ENCODE results near the gene PCDHA8.
"Not testable (repeated sequence)": the region's sequence is repeated elsewhere in the genome, so short reads cannot be mapped to it uniquely, and the experiment has no call there.

Gene PCDHA8

DNA sequence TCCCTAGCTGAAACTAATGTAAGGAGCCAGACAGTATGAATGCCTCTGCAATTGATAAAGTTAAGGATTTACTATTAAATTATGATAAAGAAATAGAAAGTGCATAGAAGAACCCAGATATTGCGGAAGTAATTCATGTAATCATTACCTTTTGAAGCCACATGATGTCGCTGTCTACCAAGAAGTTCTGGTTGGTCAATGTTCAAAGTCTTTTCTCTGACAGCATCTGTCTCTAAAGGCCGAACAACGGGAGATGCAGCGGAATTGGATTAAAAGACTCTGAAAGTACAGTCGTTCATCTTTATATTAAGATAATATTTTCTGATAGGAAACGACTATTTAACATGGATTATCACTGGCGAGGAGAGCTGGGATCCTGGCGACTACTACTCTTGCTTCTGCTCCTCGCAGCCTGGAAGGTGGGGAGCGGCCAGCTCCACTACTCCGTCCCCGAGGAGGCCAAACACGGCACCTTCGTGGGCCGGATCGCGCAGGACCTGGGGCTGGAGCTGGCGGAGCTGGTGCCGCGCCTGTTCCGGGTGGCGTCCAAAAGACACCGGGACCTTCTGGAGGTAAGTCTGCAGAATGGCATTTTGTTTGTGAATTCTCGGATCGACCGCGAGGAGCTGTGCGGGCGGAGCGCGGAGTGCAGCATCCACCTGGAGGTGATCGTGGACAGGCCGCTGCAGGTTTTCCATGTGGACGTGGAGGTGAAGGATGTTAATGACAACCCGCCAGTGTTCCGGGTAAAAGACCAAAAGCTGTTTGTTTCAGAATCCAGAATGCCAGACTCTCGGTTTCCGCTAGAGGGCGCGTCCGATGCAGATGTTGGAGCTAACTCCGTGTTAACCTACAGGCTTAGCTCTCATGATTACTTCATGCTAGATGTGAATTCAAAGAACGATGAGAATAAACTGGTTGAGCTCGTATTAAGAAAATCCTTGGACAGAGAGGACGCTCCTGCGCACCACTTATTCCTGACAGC, at the start of gene PCDHA8:
Gene PCDHA8 (plus strand): TSS at position 210 of the 985 bp plus-strand sequence. CDS start 135 bp downstream, at position 345.
- no peak for DNase-seq (ENCODE audit: low read depth in 2 of 2)

GRCh38 chr5:140794595-140795258, 46.3 kb upstream of the PCDHA8 start, which contains the start of gene PCDHA2:
TSS of gene PCDHA2 (plus strand) at chr5:140794852.
- DNase-seq (ENCODE audit: low read depth in 2 of 2), result no peak

GRCh38 chr5:140795259-140795641, 45.7 kb upstream of the PCDHA8 start:
- no peak for DNase-seq (ENCODE audit: low read depth in 2 of 2)

DNA sequence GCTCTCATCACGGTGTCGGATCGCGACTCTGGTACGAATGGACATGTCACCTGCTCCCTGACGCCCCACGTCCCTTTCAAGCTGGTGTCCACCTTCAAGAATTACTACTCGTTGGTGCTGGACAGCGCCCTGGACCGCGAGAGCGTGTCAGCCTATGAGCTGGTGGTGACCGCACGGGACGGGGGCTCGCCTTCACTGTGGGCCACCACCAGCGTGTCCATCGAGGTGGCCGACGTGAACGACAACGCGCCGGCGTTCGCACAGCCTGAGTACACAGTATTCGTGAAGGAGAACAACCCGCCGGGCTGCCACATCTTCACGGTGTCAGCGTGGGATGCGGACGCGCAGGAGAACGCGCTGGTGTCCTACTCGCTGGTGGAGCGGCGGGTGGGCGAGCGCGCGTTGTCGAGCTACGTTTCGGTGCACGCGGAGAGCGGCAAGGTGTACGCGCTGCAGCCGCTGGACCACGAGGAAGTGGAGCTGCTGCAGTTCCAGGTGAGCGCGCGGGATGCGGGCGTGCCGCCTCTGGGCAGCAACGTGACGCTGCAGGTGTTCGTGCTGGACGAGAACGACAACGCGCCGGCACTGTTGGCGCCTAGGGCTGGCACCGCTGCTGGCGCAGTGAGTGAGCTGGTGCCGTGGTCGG, 44.8 kb upstream of the PCDHA8 start:
- not testable (repeated sequence) for DNase-seq (ENCODE audit: low read depth in 2 of 2)

DNA sequence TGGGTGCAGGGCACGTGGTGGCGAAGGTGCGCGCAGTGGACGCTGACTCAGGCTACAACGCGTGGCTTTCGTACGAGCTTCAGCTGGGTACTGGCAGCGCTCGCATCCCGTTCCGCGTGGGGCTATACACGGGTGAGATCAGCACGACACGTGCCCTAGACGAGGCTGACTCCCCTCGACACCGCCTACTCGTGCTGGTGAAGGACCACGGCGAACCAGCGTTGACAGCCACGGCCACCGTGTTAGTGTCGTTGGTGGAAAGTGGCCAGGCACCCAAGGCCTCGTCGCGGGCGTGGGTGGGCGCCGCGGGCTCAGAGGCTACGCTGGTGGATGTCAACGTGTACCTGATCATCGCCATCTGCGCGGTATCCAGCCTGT, 44.3 kb upstream of the PCDHA8 start:
- no peak for DNase-seq (ENCODE audit: low read depth in 2 of 2)

GRCh38 chr5:140800816-140801493, 40.0 kb upstream of the PCDHA8 start, which contains the start of gene PCDHA3:
TSS of gene PCDHA3 (plus strand) at chr5:140801057.
- DNase-seq (ENCODE audit: low read depth in 2 of 2), result no peak

DNA sequence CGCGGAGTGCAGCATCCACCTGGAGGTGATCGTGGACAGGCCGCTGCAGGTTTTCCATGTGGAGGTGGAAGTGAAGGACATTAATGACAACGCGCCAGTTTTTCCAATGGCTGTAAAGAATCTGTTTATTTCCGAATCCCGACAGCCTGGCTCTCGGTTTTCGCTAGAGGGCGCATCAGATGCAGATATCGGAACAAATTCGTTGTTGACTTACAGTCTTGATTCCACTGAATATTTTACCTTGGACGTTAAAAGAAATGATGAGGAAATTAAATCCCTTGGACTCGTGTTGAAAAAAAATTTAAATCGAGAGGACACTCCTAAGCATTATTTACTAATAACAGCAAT, 39.5 kb upstream of the PCDHA8 start:
- DNase-seq (ENCODE audit: low read depth in 2 of 2), result no peak

DNA sequence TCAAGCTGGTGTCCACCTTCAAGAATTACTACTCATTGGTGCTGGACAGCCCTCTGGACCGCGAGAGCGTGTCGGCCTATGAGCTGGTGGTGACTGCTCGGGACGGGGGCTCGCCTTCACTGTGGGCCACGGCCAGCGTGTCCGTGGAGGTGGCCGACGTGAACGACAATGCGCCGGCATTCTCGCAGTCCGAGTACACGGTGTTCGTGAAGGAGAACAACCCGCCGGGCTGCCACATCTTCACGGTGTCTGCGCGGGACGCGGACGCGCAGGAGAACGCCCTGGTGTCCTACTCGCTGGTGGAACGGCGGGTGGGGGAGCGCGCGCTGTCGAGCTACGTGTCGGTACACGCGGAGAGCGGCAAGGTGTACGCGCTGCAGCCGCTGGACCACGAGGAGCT, 38.6 kb upstream of the PCDHA8 start:
- not testable (repeated sequence) for DNase-seq (ENCODE audit: low read depth in 2 of 2)

DNA sequence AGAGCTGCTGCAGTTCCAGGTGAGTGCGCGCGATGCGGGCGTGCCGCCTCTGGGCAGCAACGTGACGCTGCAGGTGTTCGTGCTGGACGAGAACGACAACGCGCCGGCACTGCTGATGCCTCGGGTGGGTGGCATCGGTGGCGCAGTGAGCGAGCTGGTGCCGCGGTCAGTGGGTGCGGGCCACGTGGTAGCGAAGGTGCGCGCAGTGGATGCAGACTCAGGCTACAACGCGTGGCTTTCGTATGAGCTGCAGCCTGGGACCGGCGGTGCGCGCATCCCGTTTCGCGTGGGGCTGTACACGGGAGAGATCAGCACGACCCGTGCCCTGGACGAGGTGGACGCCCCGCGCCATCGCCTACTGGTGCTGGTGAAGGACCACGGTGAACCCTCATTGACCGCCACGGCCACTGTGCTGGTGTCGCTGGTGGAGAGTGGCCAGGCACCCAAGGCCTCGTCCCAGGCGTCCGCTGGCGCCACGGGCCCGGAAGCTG, 38.2 kb upstream of the PCDHA8 start:
- DNase-seq (ENCODE audit: low read depth in 2 of 2), result no peak

DNA sequence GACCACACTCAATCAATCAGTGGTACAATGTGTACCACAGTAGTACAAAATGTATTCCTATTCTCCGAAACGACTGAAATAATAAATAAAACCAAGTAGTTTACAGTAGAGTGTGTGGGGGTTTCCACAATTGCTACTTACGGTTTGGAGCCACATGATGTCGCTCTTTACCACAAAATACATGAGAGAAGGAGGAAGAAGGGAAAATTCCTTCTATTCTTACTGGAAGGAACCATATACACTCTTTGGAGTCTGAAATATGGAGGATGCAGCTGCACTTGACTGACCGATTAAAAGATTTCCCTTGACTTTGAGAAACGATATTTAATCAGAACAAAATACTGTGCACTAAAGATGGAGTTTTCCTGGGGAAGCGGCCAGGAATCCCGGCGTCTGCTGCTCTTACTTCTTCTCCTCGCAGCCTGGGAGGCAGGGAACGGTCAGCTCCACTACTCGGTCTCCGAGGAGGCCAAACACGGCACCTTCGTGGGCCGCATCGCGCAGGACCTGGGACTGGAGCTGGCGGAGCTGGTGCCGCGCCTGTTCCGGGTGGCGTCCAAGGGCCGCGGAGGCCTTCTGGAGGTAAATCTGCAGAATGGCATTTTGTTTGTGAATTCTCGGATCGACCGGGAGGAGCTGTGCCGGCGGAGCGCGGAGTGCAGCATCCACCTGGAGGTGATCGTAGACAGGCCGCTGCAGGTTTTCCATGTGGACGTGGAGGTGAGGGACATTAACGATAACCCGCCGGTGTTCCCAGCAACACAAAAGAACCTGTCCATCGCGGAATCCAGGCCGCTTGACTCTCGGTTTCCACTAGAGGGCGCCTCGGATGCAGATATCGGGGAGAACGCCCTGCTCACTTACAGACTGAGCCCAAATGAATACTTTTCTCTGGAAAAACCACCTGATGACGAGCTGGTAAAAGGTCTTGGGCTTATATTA, 33.9 kb upstream of the PCDHA8 start, which contains the start of gene PCDHA4:
Gene PCDHA4 (plus strand): TSS at position 235 of the 942 bp plus-strand sequence.
- no peak for DNase-seq (ENCODE audit: low read depth in 2 of 2)

DNA sequence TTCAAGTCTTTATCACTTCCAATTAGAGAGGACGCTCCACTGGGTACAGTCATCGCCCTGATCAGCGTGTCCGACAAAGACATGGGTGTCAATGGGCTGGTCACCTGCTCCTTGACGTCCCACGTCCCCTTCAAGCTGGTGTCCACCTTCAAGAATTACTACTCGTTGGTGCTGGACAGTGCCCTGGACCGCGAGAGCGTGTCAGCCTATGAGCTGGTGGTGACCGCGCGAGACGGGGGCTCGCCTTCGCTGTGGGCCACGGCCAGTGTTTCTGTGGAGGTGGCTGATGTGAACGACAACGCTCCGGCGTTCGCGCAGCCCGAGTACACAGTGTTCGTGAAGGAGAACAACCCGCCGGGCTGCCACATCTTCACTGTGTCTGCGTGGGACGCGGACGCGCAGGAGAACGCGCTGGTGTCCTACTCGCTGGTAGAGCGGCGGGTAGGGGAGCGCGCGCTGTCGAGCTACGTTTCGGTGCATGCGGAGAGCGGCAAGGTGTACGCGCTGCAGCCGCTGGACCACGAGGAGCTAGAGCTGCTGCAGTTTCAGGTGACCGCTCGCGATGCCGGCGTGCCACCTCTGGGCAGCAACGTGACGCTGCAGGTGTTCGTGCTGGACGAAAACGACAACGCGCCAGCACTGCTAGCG, 32.6 kb upstream of the PCDHA8 start:
- DNase-seq (ENCODE audit: low read depth in 2 of 2), result not testable (repeated sequence)

DNA sequence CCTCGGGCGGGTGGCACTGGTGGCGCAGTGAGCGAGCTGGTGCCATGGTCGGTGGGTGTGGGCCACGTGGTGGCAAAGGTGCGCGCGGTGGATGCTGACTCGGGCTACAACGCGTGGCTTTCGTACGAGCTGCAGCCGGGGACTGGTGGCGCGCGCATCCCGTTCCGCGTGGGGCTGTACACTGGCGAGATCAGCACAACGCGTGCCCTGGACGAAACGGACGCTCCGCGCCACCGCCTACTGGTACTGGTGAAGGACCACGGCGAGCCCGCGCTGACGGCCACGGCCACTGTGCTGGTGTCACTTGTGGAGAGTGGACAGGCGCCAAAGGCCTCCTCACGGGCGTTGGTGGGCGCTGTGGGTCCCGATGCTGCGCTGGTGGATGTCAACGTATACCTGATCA, 32.1 kb upstream of the PCDHA8 start:
- DNase-seq (ENCODE audit: low read depth in 2 of 2), result no peak

DNA sequence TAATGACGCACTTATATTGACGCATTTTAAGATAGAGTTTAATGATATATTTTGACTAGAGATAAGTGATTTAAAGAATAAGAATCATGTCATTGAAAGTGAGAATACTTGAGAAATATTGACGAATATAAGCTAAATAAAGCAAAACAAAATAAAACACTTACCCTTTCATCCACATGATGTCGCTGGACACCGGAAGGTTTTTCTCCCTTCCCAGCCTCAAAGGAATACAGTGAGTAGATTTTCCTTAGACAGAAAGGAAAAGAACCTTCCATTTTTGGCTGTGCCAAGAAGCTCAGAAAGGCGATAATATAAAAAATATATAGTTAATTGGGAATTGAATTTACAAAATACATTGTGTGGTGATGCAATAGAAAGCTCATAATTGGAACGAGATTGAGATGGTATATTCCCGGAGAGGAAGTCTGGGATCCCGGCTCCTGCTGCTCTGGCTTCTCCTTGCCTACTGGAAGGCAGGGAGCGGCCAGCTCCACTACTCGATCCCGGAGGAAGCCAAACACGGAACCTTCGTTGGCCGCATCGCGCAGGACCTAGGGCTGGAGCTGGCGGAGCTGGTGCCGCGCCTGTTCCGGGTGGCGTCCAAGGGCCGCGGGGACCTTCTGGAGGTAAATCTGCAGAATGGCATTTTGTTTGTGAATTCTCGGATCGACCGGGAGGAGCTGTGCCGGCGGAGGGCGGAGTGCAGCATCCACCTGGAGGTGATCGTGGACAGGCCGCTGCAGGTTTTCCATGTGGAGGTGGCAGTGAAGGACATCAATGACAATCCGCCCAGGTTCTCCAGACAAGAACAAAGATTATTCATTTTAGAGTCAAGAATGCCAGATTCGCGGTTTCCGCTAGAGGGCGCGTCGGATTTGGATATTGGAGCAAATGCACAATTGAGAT, 19.4 kb upstream of the PCDHA8 start, which contains the start of gene PCDHA5:
Gene PCDHA5 (plus strand): TSS at position 239 of the 906 bp plus-strand sequence.
- no peak for DNase-seq (ENCODE audit: low read depth in 2 of 2)

GRCh38 chr5:140822281-140822629, 18.7 kb upstream of the PCDHA8 start:
- DNase-seq (ENCODE audit: low read depth in 2 of 2), result no peak

DNA sequence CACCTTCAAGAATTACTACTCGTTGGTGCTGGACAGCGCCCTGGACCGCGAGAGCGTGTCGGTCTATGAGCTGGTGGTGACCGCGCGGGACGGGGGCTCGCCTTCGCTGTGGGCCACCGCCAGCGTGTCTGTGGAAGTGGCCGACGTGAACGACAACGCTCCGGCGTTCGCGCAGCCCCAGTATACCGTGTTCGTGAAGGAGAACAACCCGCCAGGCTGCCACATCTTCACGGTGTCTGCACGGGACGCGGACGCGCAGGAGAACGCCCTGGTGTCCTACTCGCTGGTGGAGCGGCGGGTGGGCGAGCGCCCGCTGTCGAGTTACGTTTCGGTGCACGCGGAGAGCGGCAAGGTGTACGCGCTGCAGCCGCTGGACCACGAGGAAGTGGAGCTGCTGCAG, 18.0 kb upstream of the PCDHA8 start:
- DNase-seq (ENCODE audit: low read depth in 2 of 2), result not testable (repeated sequence)

DNA sequence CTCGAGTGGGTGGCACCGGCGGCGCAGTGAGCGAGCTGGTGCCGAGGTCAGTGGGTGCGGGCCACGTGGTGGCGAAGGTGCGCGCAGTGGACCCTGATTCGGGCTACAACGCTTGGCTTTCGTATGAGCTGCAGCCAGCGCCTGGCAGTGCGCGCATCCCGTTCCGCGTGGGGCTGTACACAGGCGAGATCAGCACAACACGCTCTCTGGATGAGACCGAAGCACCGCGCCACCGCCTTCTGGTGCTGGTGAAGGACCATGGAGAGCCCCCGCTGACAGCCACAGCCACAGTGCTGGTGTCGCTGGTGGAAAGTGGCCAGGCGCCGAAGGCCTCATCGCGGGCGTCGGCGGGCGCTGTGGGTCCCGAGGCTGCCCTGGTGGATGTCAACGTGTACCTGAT, 17.5 kb upstream of the PCDHA8 start:
- no peak for DNase-seq (ENCODE audit: low read depth in 2 of 2)

DNA sequence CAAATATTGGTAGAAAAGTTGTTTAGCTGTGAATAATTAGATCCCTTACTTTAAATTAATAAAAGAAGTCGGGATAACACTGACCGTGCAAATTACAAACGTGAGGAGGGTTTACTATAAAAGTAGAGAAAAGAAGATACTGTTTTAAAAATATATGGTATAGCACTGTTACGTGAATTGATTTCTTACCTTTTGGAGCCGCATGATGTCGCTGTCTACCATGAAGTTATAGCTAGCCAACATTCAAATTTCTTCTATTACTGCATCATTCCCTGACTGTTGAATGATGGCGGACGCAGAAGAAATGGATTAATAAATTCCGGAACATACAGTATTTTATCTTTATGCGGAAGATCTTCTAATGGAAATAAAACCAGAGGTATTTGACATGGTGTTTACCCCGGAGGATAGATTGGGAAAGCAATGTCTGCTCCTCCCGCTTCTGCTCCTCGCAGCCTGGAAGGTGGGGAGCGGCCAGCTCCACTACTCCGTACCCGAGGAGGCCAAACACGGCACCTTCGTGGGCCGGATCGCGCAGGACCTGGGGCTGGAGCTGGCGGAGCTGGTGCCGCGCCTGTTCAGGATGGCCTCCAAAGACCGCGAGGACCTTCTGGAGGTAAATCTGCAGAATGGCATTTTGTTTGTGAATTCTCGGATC, 13.2 kb upstream of the PCDHA8 start, which contains the start of gene PCDHA6:
Gene PCDHA6 (plus strand): TSS at position 257 of the 658 bp plus-strand sequence. CDS start 132 bp downstream, at position 389.
- no peak for DNase-seq (ENCODE audit: low read depth in 2 of 2)

DNA sequence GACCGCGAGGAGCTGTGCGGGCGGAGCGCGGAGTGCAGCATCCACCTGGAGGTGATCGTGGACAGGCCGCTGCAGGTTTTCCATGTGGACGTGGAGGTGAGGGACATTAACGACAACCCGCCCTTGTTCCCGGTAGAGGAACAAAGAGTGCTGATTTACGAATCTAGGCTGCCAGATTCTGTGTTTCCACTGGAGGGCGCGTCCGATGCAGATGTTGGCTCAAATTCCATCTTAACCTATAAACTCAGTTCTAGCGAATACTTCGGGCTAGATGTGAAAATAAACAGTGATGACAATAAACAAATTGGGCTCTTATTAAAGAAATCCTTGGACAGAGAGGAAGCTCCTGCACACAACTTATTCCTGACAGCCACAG, 12.6 kb upstream of the PCDHA8 start:
- DNase-seq (ENCODE audit: low read depth in 2 of 2), result no peak

All from stimulated activated CD4-positive, alpha-beta T cell treated with anti-CD3 and anti-CD28 coated beads, Interleukin-1b, Interleukin-23, amount 100 ng/mL, for 1 hour (primary cell).